GM13977 (cell line): ENCODE measurements around the gene DHRS3.
"Not testable (repeated sequence)": the region's sequence is repeated elsewhere in the genome, so short reads cannot be mapped to it uniquely, and the experiment has no call there.

Experiments
- DNase-seq: peaks from one replicate; pipeline ENCODE4 v3.0.0; 2012; ENCODE audit warnings: low spot score
- CTCF ChIP-seq: IDR thresholded peaks from 2 replicates; pipeline ENCODE4 v1.5.1; 2012; ENCODE audit warnings: mild to moderate bottlenecking, control low read depth; ENCODE audit not compliant: insufficient read depth; ENCODE audit errors: extremely low read depth, missing control alignments
- in situ Hi-C: fragments of 300-500 bp; cut with MboI; formaldehyde crosslinking; loops from one replicate; pipeline ENCODE4 v1.12.0; 2022; ENCODE audit warnings: low sequenced_read_pairs, low pct_unique_long_range_greater_than_20kb, mixed read lengths, inconsistent platforms; ENCODE audit not compliant: unreplicated experiment

The DHRS3 gene

GRCh38 chr1:12528021-12528852 is 89.8 kb downstream of the DHRS3 start:
- no peak for DNase-seq
- in situ Hi-C loops: no loop called here
- no peak for TF ChIP-seq CTCF

GRCh38 chr1:12527564-12527963 is 90.4 kb downstream of the DHRS3 start:
- in situ Hi-C loops: no loop called here
- DNase-seq: no peak
- TF ChIP-seq CTCF: no peak

GRCh38 chr1:12525311-12526181 is 92.5 kb downstream of the DHRS3 start:
- TF ChIP-seq CTCF: no peak
- DNase-seq: no peak
- in situ Hi-C loops: no loop called here

GRCh38 chr1:12524266-12524665 is 93.7 kb downstream of the DHRS3 start:
- in situ Hi-C loops: no loop called here
- DNase-seq: no peak

GRCh38 chr1:12522780-12523179 is 95.2 kb downstream of the DHRS3 start:
- in situ Hi-C loops: not testable (repeated sequence)

More at GRCh38 chr1:12524266-12524665, 93.7 kb downstream of the DHRS3 start:
- no peak for TF ChIP-seq CTCF

GRCh38 chr1:12521096-12521495 is 96.9 kb downstream of the DHRS3 start:
- no peak for TF ChIP-seq CTCF
- in situ Hi-C loops: no loop called here
- DNase-seq: no peak

More at GRCh38 chr1:12522780-12523179, 95.2 kb downstream of the DHRS3 start:
- DNase-seq: not testable (repeated sequence)
